HG02970 (cell line): ENCODE data around the gene SLC37A3.
"Not testable (repeated sequence)": the region's sequence is repeated elsewhere in the genome, so short reads cannot be mapped to it uniquely, and the experiment has no call there.

Experiments
- ATAC-seq: cut with Tn5 transposase; IDR thresholded peaks from one replicate; pipeline ENCODE4 v1.9.1; 2021; ENCODE audit warnings: mild to moderate bottlenecking, moderate library complexity, moderate number of reproducible peaks; ENCODE audit not compliant: unreplicated experiment, low FRiP score

Gene SLC37A3

DNA sequence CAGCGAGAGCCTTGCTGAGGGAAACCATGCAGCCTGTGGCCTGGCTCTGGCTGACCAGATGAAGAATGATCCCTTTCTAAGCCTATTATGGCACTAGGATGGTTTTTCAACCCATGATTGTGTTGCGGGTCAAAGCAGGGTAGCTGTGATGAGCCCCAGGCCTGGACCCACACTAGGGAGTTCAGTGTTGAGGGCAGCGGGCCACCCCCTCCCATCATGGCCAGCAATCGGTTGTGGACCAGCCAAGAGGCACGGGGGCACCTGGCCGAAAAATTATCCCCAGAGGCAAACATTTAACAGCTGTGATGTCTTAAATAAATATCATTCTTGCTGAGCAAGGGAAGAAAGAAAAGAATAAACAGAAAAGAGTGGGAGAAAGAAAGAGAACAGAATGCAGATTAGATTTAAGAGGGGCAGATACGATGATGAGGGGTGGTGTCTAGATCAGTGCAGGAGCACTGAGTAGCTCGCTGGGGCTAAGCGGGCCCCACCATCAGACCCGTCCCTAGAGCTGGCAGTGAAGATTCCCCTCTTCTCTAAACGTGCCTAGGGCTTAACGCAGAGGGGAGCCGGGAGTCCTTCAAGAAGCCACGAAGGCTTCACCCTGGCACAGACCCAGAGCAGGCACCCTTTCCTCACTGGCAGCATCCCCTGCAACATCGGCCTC, 82.7 kb downstream of the SLC37A3 start:
- no peak for ATAC-seq

DNA sequence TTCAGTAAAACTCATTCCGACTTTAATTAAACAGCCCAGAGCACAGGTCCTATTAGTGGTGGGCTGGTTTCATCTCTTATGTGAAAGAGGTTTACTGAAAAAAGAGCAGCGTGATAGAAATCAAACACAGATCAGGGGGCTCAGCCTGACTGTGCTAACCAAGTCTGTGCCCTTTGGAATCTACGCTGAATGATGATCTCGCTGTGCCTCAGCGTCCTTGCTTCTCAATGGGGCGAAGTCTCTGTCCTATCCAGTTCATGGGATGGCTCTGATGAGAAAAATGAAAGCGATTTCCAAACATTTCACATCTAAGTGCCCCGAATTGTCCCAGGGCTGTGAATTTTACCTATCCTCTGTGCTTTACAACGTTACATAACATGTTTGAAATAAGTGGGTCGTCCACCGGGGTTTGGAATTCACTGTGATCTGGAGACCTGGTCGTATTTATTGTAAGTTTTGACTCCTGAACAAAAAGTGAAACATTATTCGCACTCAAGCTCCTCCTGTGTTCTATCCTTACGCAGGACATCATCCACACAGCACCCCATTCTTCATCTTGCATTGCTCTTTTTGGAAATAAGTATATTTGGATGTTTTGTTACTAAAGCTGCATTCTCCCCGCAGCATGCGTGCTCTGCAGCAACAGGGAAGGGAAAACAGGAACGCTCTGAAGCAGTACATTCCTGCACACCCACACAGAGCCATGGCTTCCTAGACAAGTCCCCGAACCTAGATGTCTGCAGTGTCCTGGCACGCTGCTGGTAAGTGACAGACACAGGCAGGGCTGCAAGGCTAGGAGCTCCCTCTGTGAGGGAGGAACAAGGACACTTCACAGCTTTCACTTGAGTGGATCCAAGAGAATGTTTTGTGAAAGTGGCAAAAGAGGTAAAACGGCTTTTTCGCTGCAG, 83.5 kb downstream of the SLC37A3 start:
- ATAC-seq, result no peak

DNA sequence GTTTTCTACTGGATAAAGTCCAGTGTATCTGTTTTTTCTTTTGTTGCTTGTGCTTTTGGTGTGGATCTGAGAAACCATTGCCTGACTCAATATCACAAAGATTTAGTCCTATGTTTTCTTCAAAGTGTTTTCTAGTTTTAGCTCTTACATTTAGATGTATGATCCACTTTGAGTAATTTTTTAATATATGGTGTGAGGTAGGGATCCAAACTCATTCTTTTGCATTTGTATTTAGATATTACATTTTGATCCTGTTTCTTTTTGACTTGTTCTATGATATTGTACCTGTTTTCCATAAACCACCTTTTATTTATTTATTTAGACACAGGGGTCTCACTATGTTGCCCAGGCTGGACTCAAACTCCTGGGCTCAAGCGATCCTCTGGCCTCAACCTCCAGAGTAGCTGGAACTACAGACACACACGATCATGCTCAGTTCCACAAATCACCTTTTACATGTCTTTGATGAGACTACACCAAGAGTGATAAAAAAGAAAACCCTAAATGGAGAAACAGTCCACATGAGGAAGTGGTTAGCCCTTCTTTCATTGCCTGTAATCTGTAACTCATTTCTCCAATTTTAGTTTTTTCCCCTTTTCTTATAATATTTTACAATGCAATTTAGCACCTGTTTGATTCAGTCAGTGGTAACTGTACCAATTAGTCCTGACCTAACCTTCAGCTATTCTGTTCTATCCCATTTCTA, 86.0 kb downstream of the SLC37A3 start:
- no peak for ATAC-seq

DNA sequence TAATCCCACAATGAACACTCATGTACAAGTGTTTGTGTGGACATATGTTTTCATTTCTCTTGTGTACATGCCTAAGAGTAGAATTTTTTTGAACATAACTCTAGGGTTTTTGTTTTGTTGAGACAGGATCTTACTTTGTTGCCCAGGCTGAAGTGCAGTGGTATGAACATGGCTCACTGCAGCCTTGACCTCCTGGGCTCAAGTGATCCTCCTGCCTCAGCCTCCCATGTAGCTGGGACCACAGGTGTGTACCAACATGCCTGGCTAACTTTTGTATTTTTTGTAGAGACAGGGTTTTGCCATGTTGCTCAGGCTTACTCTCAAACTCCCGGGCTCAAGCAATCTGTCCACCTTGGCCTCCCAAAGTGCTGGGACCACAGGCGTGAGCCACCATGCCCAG, 87.2 kb downstream of the SLC37A3 start:
- not testable (repeated sequence) for ATAC-seq

DNA sequence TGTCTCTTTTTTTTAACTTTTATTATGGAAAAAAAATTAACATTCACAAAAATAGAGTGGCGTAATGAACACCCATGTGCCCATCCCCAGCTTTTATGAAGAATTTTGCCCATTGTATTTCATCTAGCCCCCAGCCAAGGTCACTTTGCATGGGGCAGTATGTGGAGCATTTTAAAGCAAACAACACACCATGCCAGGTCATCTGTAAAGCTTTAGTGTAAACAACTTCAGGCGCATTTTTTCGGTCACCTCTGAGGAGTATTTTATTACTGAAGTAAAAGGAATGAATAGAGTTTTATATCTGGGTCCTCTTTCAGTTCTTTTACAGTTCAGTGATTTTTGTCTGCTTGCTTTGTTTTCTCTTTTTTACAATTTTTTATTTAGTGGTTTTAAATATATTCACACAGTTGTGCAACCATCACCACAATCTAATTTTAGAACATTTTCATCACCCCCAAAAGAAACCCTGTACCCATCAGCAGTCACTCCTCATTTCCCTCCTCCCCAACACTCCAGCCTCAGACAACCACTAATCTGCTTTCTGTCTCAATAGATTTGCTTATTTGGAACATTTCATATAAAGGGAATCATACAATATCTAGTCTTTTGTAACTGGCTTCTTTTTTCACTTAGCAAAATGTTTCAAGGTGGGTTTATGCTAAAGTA, 87.9 kb downstream of the SLC37A3 start:
- no peak for ATAC-seq

DNA sequence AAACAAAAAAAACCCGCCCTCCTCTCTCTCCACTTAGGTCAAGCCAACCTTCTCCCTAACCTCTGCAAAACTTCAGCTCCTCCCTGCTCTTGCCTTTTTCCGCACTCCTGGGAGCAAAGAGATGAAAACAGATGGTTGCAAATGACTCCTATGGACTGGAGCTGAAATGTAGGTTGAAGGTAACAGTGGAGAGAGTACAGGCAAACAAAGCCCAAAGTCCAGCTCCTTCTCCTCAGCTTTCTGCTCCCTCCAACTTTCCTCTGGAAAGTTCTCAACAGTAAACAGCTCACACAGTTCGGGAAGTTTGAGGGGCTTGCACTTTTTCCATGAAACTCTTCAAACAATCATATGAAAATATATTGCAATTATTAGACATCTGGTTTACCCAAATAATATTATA, 90.3 kb downstream of the SLC37A3 start:
- ATAC-seq, result no peak

DNA sequence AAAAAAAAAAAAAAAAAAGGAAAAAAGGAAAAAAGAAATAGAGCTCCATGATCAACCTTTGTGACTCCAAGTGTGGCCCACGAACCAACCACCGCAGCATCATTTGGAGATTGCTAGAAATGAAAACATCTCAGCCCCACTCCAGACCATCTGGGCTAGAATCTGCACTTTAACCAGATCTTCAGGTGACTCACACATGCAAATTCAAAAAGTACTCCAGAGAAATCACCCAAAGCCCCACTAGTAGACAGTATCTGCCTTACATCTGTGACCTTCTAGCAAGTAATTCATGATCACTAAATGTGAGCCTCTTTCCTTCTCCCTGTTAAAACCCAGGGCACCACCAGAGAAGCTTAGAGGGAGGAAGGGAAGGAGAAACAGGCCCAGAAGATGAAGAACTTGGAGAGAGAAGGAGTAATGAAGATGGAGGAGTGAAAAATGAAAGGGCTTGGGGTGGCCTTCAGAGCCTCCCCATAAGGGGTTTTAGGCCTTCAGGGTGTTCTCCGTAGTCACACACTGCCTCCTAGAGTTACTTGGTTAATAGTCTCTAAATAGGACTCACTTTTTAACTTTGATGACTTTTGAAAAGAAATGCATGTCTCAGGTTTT, 94.0 kb downstream of the SLC37A3 start:
- ATAC-seq, result no peak

DNA sequence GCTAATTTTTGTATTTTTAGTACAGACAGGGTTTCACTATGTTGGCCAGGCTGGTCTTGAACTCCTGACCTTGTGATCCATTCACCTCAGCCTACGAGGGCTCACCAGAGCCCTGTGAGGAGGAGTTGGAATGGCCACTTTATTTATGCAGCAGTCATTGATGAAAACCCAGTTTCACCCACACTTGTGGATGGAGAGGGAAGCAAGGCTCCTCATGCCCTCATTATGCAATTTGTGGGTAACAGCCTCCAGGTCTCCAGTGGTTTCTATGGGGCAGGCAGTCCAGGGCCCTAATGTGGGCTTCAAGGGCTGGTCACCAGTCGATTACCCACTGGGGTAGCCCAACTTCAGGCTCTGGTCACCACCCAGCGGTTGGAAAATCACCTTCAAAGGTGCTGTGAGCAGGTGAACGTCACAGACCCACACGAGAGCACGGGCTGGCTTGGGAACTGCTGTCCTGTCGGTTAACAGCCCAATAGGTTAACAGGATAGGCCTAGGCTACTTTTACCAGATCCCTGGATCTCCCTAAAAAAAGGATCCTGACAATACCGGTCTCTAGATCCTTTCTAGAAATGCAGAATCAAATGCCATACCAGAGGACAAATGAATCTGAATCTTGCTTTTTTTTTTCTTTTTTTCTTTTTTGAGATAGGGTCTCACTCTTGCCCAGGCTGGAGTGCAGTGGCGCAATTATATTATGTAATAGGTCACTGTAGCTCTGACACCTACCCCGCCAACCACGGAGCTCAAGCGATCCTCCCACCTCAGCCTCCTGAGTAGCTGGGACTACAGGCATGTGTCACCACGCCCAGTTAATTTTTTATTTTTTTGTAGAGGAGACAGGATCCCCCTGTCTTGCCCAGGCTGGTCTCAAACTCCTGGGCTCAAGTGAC, 97.8 kb downstream of the SLC37A3 start:
- no peak for ATAC-seq

DNA sequence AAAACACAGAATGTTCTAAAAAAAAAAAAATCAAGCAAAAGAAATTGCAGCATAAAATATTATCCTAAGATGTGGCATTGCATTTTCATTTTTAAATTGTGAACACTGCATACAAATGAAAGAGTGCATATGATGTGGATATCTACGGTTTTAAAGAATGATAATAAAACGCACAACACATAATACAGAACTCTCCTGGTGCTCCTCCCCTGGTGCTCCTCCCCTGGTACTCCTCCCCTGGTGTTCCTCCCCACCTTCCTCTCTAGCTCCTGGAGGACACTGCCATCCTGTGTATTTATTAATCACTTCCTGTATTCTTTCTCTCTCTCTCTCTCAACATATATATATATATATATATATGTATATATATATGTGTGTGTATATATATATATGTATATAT, 100.1 kb downstream of the SLC37A3 start:
- ATAC-seq, result no peak

DNA sequence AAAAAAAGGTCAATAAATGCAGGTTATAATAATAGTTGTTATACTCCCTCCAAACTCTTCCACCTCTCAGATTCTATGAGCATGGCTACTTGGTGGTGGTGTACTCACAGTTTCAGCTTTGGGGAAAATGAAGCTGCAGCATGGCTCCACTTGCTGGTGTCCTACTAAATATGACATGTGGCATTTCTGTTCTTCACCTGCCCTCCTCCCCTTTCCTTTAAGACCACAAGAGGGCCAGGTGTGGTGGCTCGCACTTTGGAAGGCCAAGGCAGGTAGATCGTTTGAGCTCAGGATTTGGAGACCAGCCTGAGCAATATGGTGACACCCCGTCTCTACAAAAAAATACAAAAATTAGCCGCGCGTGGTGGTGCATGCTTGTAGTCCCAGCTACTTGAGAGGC, 101.1 kb downstream of the SLC37A3 start:
- ATAC-seq, result no peak

DNA sequence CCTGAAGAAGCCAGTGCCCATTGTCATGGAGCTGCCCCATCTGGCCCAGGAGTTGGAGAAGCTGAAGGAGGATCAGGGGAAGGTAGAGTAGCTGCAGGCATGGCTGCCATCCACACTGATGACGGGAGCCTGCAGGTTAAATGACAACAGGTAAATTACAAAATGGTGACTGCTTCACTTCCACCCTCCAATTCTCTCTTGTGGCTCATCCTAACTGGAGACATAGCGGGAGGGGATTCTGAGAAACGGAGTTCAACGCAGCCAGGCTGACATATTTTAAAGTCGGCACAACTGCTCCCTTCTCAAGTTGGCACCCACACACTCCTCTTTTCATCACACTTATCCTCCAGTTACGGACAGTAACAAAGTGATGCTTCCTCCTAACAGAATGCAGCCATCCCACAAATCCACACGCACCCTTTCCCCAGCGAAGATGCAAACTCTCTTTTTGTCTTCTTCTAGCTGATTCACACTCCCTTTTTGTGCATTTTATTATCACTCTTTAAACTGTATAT, 103.0 kb downstream of the SLC37A3 start:
- no peak for ATAC-seq

DNA sequence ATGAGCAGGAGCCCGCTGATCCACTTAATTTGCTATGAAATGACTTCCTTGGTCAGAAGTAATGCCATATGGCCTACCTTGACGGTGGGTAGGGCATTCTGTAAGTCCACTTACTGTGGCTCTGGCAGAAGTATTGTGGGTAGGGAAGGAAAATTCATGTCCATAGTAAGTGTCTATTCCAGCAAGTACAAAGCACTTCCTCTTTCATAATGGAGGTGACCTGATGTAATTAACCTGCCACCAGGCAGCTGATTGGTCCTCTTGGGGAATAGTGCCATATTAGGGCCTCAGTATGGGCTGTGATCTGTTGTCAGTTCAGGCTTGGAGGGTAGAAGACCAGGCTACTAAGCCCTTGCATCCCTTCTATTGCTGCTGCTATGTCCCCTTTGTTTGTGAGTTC, 103.9 kb downstream of the SLC37A3 start:
- ATAC-seq, result no peak

DNA sequence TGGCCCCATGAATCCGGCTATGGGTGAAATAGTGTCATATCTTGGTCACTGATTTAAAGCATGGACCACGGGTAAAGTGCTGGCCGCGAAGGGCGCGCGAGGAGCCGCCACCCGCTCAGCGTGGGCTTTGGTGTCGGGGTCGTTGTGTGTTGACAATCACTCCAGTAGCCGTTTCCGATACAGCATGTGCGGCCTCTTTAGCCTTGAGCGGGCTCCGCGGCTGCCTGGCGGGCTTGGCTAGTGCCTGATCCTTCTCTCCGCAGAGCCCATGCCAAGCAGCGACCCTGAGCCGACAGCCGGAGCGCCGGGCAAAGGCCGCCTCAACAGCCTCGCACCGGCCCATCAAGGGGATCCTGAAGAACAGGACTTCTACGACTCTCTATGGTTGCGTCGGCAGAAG, 105.9 kb downstream of the SLC37A3 start:
- no peak for ATAC-seq

DNA sequence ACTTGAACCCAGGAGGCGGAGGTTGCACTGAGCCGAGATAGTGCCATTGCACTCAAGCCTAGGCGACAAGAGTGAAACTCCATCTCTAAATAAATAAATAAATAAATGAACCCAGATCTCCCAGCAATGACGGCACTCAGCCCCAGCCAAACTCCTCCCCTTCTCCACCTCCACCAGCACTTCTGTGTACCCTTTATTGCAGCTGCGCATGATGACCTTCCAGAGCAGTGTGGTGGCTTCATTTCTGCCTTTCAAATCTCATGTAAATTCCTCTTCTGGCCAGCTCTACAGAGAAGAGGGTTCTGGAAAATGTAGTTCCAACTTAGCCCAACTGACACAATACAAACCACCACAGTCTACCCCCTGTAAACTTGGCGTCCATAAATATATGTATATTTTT, 108.5 kb downstream of the SLC37A3 start:
- no peak for ATAC-seq

DNA sequence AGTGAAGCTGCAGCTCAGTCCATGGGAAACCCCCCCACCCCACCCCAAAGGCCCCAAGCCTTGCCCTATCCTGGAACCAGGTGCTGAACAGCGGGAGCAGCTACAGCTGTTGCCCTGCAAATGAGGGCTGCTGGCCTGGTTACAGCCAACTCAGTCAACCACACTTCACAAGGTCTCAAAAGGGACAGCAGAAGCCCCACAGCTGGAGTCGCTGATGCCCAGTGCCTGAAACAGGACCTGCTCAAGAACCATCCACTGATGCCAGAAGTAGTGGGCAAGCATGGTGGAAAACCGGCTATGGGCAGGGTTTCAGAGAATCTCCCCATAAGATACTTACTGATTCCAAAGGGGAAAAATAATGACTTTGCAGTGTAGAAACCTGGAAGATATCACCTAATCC, 110.3 kb downstream of the SLC37A3 start:
- no peak for ATAC-seq

DNA sequence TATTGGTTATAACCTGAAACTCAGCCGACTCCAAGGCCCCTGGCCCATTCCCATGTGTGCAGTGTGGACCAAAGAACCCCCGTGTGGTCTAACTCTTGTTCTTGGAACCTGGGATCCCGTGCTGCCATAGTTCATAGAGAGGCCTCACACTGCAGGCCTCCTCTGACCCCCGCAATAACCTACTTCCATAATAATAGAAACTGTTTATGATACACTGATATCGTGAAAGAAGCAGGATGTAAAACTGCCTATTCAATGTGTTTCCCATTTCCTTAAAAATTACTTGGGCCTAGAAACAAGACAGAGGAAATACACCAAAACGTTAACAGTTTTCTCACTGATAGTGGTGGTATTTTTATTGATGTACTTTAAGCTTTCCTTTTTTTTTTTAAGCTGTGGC, 112.4 kb downstream of the SLC37A3 start:
- ATAC-seq, result no peak

DNA sequence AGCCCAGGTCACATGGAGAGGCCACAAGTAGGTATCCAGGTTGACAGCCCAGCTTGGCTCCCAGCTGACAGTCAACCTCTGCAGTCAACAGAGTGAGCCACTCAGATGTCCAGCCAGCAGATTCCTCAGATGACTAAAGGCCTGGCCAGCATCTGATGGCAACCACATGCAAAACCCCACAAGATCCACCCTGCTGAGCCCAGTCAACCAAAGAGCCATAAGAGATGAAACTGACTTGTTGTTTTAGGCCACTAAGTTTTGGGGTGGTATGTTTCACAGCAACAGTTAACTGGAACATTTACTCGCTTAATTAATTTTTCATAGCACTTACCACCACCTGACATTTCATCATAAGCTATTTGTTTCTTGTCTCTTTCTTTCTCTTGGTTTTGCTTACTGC, 114.3 kb downstream of the SLC37A3 start:
- ATAC-seq, result no peak
